ENCODE results near the gene MAGED2. TPM values are rescaled to one million over a fixed set of nuclear protein-coding genes. Genes with fewer than 3 reads are reported as not detected.
"Not testable (repeated sequence)": the region's sequence is repeated elsewhere in the genome, so short reads cannot be mapped to it uniquely, and the experiment has no call there.

Gene MAGED2
- total and polyA plus RNA-seq, 8 donors: 4.1 to 220 (median 80.1) TPM

GRCh38 chrX:54776061-54776460 is 31.5 kb upstream of the MAGED2 start:
- no peak for TF ChIP-seq POLR2AphosphoS5 (IDR thresholded peaks at IDR 0.05)
- no peak for TF ChIP-seq POLR2A (IDR thresholded peaks at IDR 0.05)
- no peak for TF ChIP-seq EP300 (IDR thresholded peaks at IDR 0.05)
- Histone ChIP-seq H3K4me3 (no peak overlapping the region), H3K9me3 (no peaks in the 10 kb centered on the region), H3K27me3 (peaks cover 0 to 4% (median 0%) of the 10 kb centered on the region in 3 donors), H3K4me1 (no peaks in the 10 kb centered on the region), H3K27ac (no peak overlapping the region), H3K36me3 (no peaks in the 10 kb centered on the region)
- whole genome bisulfite sequencing, 5 donors: 68 to 85% (median 73%) methylated on average over 6 of the region's 6 CpGs
- DNase-seq: no peak
- intact Hi-C loops (cut with DNase I; ENCODE audit: low total_unique reads): no loop called here

- Histone ChIP-seq H3K4me1 (no peaks in the 10 kb centered on the region), H3K27me3 (peaks cover 0 to 4% (median 0%) of the 10 kb centered on the region in 3 donors), H3K27ac (no peak overlapping the region), H3K9me3 (no peaks in the 10 kb centered on the region), H3K36me3 (no peaks in the 10 kb centered on the region), H3K4me3 (no peak overlapping the region)
- WGBS, 5 donors: 67 to 94% (median 78%) methylated on average over 5 to 6 of the region's 6 CpGs
- TF ChIP-seq EP300 (IDR thresholded peaks at IDR 0.05): no peak
- TF ChIP-seq POLR2A (IDR thresholded peaks at IDR 0.05): no peak
- TF ChIP-seq CTCF (IDR thresholded peaks at IDR 0.05): no peak
- TF ChIP-seq POLR2AphosphoS5 (IDR thresholded peaks at IDR 0.05): no peak
- intact Hi-C loops (cut with DNase I; ENCODE audit: low total_unique reads): no loop called here
- no peak for DNase-seq
These were observed 30.4 kb upstream of the MAGED2 start for GRCh38 chrX:54776987-54777672.

- no peaks in the 10 kb centered on the region for H3K36me3 ChIP-seq
- no peaks in the 10 kb centered on the region for H3K9me3 ChIP-seq
- H3K27me3 ChIP-seq: no peaks in the 10 kb centered on the region
- no peak overlapping the region for H3K27ac ChIP-seq
- DNase-seq: no peak
- no peak overlapping the region for H3K4me3 ChIP-seq
- TF ChIP-seq EP300 (IDR thresholded peaks at IDR 0.05) (no peak), POLR2A (IDR thresholded peaks at IDR 0.05) (no peak)
- intact Hi-C loops (cut with DNase I; ENCODE audit: low total_unique reads): no loop called here
- 27 to 43% (median 37%) methylated on average over 3 to 4 of the region's 4 CpGs for WGBS, 5 donors
- H3K4me1 ChIP-seq: no peaks in the 10 kb centered on the region
These were observed 21.6 kb upstream of the MAGED2 start for GRCh38 chrX:54785901-54786300.

GRCh38 chrX:54786967-54787366 is 20.6 kb upstream of the MAGED2 start:
- 64 to 89% (median 77%) methylated on average over 2 of the region's 2 CpGs for WGBS, 5 donors
- Histone ChIP-seq H3K4me1 (no peaks in the 10 kb centered on the region), H3K36me3 (no peaks in the 10 kb centered on the region), H3K27ac (no peak overlapping the region), H3K27me3 (no peaks in the 10 kb centered on the region), H3K4me3 (no peak overlapping the region), H3K9me3 (no peaks in the 10 kb centered on the region)
- peak in 1 of 2 donors; percentile 39 for DNase-seq
- TF ChIP-seq CTCF (IDR thresholded peaks at IDR 0.05) (peak in 1 of 7 experiments; percentile 23), POLR2A (IDR thresholded peaks at IDR 0.05) (no peak)
- intact Hi-C loops (cut with DNase I; ENCODE audit: low total_unique reads): no loop called here

GRCh38 chrX:54788446-54788845 is 19.1 kb upstream of the MAGED2 start:
- H3K4me3 ChIP-seq: no peak overlapping the region
- no peak for TF ChIP-seq CTCF (IDR thresholded peaks at IDR 0.05)
- TF ChIP-seq POLR2AphosphoS5 (IDR thresholded peaks at IDR 0.05): no peak
- no peak for TF ChIP-seq EP300 (IDR thresholded peaks at IDR 0.05)
- TF ChIP-seq POLR2A (IDR thresholded peaks at IDR 0.05): no peak
- H3K9me3 ChIP-seq: no peaks in the 10 kb centered on the region
- 77 to 100% (median 92%) methylated on average over 1 to 9 of the region's 9 CpGs for WGBS, 5 donors
- H3K27ac ChIP-seq: no peak overlapping the region
- H3K4me1 ChIP-seq: no peaks in the 10 kb centered on the region
- no peaks in the 10 kb centered on the region for H3K36me3 ChIP-seq
- no peak for DNase-seq
- no peaks in the 10 kb centered on the region for H3K27me3 ChIP-seq
- intact Hi-C loops (cut with DNase I; ENCODE audit: low total_unique reads): no loop called here

- DNase-seq; H3K36me3 ChIP-seq; H3K9me3 ChIP-seq; H3K4me1 ChIP-seq; H3K27ac ChIP-seq; H3K27me3 ChIP-seq; H3K4me3 ChIP-seq; intact Hi-C loops (cut with DNase I; ENCODE audit: low total_unique reads): not testable (repeated sequence)
- WGBS, 5 donors: 53 to 75% (median 59%) methylated on average over 1 to 4 of the region's 5 CpGs
These were observed 18.1 kb upstream of the MAGED2 start for GRCh38 chrX:54789405-54789804.
